ENCODE measurements around the gene CA5A.
"Not testable (repeated sequence)": the region's sequence is repeated elsewhere in the genome, so short reads cannot be mapped to it uniquely, and the experiment has no call there.

Gene CA5A

GRCh38 chr16:87891764-87892163, 44.6 kb downstream of the CA5A start:
- DNase-seq, result no peak

- not testable (repeated sequence) for DNase-seq
These were observed 46.6 kb downstream of the CA5A start for GRCh38 chr16:87889762-87890161.

- DNase-seq, result not testable (repeated sequence)
These were observed 48.0 kb downstream of the CA5A start for GRCh38 chr16:87888346-87888745.

- not testable (repeated sequence) for DNase-seq
These were observed 48.4 kb downstream of the CA5A start for GRCh38 chr16:87887931-87888330.

GRCh38 chr16:87885371-87885967, 50.9 kb downstream of the CA5A start:
- DNase-seq, result not testable (repeated sequence)

- DNase-seq, result no peak
These were observed 53.8 kb downstream of the CA5A start for GRCh38 chr16:87882436-87883019.

- no peak for DNase-seq
These were observed 54.8 kb downstream of the CA5A start for GRCh38 chr16:87881324-87882200.

DNA sequence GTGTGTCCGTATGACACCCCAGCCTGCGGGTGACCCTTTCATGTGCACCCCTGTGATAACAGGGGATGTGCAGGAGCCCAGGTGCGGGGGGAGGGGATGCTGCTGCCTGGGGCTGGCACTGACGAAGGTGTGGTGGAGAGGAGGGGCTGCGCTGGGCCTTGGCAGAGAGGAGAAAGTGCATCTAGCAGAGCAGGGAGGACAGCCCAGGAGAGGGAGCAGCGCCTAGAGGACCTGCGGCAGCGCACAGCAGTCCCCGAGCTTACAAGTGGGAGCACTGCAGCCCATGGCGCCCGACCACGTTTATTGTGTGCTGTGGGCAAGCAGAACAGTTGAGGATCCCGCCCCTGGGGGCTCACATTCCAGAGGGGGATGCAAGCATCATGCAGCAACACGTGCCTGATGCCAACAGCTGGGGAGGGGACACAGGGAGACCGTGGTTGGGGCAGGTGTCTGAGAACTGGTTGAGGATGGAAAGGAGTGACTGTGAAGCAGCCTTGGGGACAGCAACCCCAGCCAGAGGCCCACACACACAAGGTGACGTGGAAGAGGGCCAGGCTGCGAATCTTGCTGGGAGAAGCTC, 56.1 kb downstream of the CA5A start:
- no peak for DNase-seq

DNA sequence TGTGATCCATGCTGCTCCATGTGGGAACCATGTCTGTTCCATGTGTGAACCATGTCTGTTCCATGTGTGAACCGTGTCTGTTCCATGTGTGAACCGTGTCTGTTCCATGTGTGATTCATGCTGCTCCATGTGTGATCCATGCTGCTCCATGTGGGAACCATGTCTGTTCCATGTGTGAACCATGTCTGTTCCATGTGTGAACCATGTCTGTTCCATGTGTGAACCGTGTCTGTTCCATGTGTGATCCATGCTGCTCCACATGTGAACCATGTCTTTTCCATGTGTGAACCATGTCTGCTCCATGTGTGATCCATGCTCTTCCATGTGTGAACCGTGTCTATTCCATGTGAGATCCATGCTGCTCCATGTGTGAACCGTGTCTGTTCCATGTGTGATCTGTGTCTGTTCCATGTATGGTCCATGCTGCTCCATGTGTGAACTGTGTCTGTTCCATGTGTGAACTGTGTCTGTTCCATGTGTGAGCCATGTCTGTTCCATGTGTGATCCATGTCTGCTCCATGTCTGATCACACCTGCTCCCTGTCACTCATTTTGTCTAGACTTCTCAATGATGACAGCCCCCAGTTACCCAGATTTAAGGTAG, 56.8 kb downstream of the CA5A start:
- not testable (repeated sequence) for DNase-seq

DNA sequence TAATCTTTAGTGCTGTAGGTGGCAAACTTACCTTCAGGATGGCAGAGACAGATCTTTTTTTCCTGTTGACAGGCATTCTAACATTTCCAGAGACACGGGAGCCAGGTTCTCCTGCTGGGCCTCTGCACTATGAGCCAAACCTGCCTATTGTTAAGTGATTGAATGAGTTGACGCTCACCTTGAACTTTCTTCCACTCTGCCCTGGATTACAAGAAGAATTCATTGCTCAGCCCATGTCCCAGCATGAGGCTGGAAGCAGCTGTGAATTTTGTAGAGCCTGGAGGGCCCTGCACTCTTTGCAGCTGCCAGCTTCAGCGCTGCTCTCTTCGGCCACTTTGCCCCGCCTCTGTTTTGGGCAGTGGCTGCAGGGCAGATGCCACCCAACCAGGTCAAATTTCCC, 57.6 kb downstream of the CA5A start:
- no peak for DNase-seq

DNA sequence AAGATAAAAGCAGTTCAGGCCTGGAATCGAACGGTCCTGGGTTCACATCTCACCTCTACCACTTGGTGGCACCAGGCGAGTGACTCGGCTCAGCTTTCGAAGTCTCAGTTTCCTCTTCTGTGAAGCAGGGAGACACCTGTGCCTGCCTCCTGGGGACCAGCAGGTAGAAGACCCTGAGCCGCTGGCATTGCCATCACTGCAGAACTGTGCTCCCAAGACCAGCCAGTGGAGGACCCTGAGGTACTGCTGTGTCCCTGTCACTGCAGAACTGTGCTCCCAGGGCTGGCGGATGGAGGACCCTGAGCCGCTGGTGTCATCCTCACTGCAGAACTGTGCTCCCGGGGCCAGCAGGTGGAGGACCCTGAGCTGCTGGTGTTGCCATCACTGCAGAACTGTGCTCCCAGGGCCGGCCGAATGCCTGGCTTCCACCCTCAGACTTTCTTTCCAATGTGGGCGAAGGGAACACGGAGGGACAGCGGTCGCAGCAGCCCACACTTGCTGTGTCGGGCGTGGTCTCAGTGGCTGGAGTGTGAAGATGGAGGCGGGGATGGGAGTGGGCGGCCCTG, 58.3 kb downstream of the CA5A start:
- DNase-seq, result no peak

- no peak for DNase-seq
These were observed 61.5 kb downstream of the CA5A start for GRCh38 chr16:87874639-87875427.

DNA sequence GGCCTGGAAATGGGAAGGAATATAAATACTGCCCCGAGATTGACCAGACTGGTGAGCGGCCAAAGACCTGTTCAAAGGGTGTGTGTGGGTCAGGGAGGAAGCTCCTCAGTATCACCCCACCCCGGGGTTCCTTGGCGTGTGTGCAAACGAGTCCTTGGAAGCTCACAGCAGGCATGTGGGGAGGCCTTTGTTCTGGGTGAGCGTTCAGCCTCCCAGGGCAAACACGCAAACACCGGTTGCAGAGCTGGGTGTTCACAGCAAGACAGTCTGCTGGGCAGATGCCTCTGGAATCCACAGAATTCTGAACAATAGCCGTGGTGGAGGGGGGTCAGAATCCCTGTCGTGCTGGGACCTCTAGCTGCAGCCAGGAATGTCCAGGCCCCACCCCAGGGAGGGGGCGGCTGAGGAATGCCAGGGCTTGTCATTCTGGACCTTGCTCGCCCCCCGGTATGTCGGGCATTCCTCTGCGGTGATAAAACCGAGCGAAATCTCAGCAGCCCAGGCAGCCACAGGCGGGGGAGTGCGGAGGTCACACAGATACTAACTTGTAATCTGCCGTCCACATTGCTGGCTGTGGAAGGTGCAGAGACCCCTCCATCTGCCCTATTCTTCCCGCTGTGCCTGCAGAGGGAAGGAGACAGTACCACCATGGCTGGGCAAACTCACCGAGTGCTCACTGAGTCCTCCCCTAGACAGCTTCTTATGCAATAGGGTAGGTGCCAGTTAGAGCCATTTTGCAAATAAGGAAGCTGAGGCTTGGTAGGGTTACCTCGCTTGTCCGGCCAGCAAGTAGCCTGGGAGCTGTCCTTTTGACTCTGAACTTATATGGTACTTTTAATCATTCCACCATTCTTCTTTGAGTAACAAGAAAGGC, 65.7 kb downstream of the CA5A start:
- DNase-seq, result not testable (repeated sequence)

DNA sequence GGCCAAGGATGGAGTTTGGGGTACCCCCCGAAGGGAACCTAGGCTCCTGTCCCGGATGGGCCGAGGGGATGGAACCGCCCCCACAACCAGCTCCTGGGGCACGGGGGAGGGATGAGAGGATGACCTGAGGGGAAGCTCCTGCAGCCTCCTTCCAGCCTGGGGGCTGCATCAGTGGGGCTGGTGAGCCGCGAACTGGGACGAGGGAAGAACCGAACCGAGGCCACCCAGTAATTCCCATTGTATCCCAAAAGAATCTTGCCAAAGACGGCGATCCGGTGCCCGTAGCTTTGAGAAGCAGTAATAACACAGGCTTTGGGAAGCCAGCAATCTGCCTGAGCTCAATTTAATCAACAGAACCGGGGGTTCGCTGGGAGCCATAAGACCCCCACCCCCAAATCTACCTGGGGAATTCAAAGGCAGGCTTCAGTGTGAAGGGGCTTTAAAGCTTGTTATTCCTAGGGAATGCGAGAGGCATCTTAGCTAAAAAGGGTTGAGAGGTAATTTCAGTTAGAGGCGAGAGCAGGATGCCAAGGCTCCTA, 66.4 kb downstream of the CA5A start:
- not testable (repeated sequence) for DNase-seq

DNA sequence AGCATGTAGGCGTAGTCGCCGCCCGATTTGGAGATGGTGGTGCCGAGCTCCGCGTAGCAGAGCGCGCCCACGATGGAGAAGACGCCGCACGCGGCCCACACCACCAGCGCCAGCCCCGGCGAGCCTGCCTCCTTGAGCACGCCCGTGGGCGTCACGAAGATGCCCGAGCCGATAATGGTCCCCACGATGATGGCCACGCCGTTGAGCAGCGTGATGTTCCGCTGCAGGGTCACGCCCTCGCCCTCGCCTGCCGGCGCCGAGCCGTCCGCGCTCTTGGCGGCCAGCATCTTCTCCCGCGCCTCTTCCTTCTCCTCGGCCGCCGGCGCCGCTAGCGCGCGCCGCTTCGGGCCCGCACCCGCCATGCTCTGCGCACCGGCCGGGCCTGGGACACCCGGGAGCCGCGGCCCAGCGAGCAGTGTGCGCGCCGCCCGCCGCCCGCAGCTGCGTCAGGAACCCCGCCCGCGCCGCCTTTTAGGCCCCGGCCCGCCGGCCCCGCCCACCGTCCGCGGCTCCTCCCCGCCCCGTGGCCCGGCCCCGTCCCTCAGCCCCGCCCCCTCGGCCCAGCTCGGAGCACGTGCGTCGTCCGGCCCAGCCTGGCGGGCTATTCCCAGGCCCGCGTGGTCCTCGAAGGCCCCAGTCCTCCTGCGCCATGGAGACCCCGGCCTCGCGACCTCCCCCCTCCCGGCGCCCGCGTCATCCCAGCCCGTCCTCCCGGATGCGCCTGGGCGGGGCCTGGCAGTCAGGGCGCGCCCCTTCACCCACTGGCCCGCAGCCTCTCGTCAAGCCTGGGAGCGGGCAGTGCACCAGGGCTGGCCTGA, 67.1 kb downstream of the CA5A start, which contains the start of gene SLC7A5:
SLC7A5 (minus strand) TSS at position 447 of the 818 bp plus-strand sequence; CDS start at position 362, 85 bp downstream.
- not testable (repeated sequence) for DNase-seq

- DNase-seq, result not testable (repeated sequence)
These were observed 67.9 kb downstream of the CA5A start for GRCh38 chr16:87868254-87869029.

- not testable (repeated sequence) for DNase-seq
These were observed 70.3 kb downstream of the CA5A start for GRCh38 chr16:87865902-87866555.

Measured in NCI-H1436 treated with DMSO at 0.1 percent for 48 hours (cell line).